Measurements from ENCODE around the gene WDTC1. TPM values are rescaled to one million over a fixed set of nuclear protein-coding genes. Genes with fewer than 3 reads are reported as not detected.
A peak's percentile ranks its signal among the peaks of the same experiment; 100 is the strongest.

Gene WDTC1
- total and polyA plus RNA-seq, 2 of the 13 experiments (the other 11 are each of a cell fraction or from before 2014, with no cell fraction given), result 5.5 TPM

DNA sequence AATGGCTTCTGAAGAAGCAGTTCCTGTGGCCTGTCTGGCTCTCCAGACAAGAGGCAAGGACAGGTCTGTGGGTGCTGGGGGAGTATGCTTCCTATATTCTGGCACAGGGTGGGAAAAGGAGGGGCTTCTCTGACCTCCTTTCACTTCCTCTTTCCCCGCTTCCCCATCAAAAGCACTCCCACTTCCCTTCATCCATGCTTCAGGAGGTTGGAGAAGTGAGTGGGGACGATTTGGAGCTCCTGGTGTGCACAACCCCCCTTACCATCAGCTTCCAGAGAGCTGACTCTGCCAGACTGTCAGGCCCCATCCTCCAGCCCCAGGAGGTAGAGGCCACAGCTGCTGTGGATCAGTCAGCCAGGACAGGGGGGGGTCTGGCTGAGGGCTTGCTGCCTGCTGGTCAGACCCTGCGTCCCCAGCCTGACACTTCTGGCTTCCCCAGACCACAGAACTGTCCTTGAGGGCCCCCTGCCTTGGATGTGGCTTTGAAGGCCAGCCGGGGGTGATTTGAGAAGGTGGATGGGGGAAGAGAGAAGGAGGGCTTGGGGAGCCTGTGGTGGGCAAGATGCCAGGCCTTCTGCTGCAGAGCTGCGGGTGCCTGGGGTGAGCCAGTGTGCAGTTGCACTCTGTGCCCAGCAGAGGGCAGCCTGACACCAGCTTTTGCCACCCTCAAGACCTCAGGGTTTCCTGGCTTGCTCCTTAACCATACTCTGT is 66.1 kb downstream of the WDTC1 start:
- H3K4me2 ChIP-seq (ENCODE audit: low read depth, low read length), result no peak overlapping the region
- WGBS (ENCODE audit: low lambda C conversion rate), result 97% methylated on average over 2 of the region's 5 CpGs
- no peaks in the 10 kb centered on the region for H3K9me3 ChIP-seq (ENCODE audit: low read length)
- H3K4me3 ChIP-seq (replicated peaks in 1 of 3; ENCODE audit: insufficient read depth in 1 of 3, low read depth in 2 of 3, low read length in 3 of 3), result no peak overlapping the region
- H2AFZ ChIP-seq (ENCODE audit: low read length), result no peak overlapping the region
- ATAC-seq, result peak; percentile 86
- H3K79me2 ChIP-seq (ENCODE audit: insufficient read depth, low read length), result no peaks in the 10 kb centered on the region
- no TSS peak for BruUV-seq (replicated peaks)
- CTCF ChIA-PET (ENCODE audit: low intra/inter-chr PET ratio, low total read pairs), result interaction anchor here (1.1 to 4.0 kb wide), 4 partner anchors 57 to 95 kb away, joined by 5 to 43 read pairs (median 12); partner anchors contain the start of gene GPR3
- peak; percentile 76 for FAIRE-seq
- no peaks in the 10 kb centered on the region for H4K20me1 ChIP-seq (ENCODE audit: insufficient read depth, low read length)
- H3K27me3 ChIP-seq (ENCODE audit: control insufficient read depth in 1 of 2, insufficient read depth in 2 of 2, low read length in 2 of 2), result no peaks in the 10 kb centered on the region
- intact Hi-C loops (cut with micrococcal nuclease; ENCODE audit: unreplicated experiment) (loop anchor here (1.0 kb wide), 1 partner anchor 88 kb away; no protein-coding TSS in a partner anchor), in situ Hi-C loops (cut with HindIII; ENCODE audit: extremely low pct_ligation_motif_present, low pct_unique_long_range_greater_than_20kb) (no loop called here)
- DNase-seq (ENCODE audit: low spot score), result peak; percentile 61
- H3K4me1 ChIP-seq (ENCODE audit: insufficient read depth, low read length), result no peaks in the 10 kb centered on the region
- no peak overlapping the region for H3K27ac ChIP-seq (ENCODE audit: extremely low read length, insufficient read depth, low read length)
- no peak overlapping the region for H3K9ac ChIP-seq (ENCODE audit: insufficient read depth, low read depth, low read length)
- H3K36me3 ChIP-seq (replicated peaks in 1 of 2; ENCODE audit: control insufficient read depth in 1 of 2, insufficient read depth in 2 of 2, low read length in 2 of 2), result peaks cover 0 to 13% of the 10 kb centered on the region in 2 experiments; a peak in 2 of 5 replicates
- POLR2A ChIA-PET, result no interaction called here
- TF ChIP-seq SMC3 (IDR thresholded peaks at IDR 0.05; ENCODE audit: low read length) (peak; percentile 55), BORCS8-MEF2B (CRISPR knock-in tag; IDR thresholded peaks at IDR 0.05) (0 out of 2 replicates have a peak, but pooled peaks have one; percentile 13), RAD21 (CRISPR knock-in tag; IDR thresholded peaks at IDR 0.05) (peak; percentile 93), PITX1 (CRISPR knock-in tag; IDR thresholded peaks at IDR 0.05) (no peak), ZSCAN31 (CRISPR knock-in tag; IDR thresholded peaks at IDR 0.05; ENCODE audit: low read depth) (0 out of 2 replicates have a peak, but pooled peaks have one; percentile 28), XRCC5 (optimal IDR thresholded peaks at IDR 0.05; ENCODE audit: low read length) (peak; percentile 74), ATM (IDR thresholded peaks at IDR 0.05; ENCODE audit: borderline replicate concordance) (no peak), MYC (CRISPR knock-in tag; IDR thresholded peaks at IDR 0.05; ENCODE audit: borderline replicate concordance) (0 out of 2 replicates have a peak, but pooled peaks have one; percentile 10), EED (CRISPR knock-in tag; IDR thresholded peaks at IDR 0.05) (0 out of 2 replicates have a peak, but pooled peaks have one; percentile 50), ZNF350 (CRISPR knock-in tag; IDR thresholded peaks at IDR 0.05; ENCODE audit: borderline replicate concordance, low read depth) (peak; percentile 28; the same call in 1 of the 2 replicates)
- TF ChIP-seq, protein P1, sequence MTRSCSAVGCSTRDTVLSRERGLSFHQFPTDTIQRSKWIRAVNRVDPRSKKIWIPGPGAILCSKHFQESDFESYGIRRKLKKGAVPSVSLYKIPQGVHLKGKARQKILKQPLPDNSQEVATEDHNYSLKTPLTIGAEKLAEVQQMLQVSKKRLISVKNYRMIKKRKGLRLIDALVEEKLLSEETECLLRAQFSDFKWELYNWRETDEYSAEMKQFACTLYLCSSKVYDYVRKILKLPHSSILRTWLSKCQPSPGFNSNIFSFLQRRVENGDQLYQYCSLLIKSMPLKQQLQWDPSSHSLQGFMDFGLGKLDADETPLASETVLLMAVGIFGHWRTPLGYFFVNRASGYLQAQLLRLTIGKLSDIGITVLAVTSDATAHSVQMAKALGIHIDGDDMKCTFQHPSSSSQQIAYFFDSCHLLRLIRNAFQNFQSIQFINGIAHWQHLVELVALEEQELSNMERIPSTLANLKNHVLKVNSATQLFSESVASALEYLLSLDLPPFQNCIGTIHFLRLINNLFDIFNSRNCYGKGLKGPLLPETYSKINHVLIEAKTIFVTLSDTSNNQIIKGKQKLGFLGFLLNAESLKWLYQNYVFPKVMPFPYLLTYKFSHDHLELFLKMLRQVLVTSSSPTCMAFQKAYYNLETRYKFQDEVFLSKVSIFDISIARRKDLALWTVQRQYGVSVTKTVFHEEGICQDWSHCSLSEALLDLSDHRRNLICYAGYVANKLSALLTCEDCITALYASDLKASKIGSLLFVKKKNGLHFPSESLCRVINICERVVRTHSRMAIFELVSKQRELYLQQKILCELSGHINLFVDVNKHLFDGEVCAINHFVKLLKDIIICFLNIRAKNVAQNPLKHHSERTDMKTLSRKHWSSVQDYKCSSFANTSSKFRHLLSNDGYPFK (CRISPR knock-in tag; IDR thresholded peaks at IDR 0.05; ENCODE audit: borderline replicate concordance), result peak; percentile 23; the same call in 1 of the 2 replicates
- TF ChIP-seq, protein P2, sequence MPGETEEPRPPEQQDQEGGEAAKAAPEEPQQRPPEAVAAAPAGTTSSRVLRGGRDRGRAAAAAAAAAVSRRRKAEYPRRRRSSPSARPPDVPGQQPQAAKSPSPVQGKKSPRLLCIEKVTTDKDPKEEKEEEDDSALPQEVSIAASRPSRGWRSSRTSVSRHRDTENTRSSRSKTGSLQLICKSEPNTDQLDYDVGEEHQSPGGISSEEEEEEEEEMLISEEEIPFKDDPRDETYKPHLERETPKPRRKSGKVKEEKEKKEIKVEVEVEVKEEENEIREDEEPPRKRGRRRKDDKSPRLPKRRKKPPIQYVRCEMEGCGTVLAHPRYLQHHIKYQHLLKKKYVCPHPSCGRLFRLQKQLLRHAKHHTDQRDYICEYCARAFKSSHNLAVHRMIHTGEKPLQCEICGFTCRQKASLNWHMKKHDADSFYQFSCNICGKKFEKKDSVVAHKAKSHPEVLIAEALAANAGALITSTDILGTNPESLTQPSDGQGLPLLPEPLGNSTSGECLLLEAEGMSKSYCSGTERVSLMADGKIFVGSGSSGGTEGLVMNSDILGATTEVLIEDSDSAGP (CRISPR knock-in tag; IDR thresholded peaks at IDR 0.05; ENCODE audit: borderline replicate concordance), result peak; percentile 32; the same call in 1 of the 2 replicates
- TF ChIP-seq, protein P3, sequence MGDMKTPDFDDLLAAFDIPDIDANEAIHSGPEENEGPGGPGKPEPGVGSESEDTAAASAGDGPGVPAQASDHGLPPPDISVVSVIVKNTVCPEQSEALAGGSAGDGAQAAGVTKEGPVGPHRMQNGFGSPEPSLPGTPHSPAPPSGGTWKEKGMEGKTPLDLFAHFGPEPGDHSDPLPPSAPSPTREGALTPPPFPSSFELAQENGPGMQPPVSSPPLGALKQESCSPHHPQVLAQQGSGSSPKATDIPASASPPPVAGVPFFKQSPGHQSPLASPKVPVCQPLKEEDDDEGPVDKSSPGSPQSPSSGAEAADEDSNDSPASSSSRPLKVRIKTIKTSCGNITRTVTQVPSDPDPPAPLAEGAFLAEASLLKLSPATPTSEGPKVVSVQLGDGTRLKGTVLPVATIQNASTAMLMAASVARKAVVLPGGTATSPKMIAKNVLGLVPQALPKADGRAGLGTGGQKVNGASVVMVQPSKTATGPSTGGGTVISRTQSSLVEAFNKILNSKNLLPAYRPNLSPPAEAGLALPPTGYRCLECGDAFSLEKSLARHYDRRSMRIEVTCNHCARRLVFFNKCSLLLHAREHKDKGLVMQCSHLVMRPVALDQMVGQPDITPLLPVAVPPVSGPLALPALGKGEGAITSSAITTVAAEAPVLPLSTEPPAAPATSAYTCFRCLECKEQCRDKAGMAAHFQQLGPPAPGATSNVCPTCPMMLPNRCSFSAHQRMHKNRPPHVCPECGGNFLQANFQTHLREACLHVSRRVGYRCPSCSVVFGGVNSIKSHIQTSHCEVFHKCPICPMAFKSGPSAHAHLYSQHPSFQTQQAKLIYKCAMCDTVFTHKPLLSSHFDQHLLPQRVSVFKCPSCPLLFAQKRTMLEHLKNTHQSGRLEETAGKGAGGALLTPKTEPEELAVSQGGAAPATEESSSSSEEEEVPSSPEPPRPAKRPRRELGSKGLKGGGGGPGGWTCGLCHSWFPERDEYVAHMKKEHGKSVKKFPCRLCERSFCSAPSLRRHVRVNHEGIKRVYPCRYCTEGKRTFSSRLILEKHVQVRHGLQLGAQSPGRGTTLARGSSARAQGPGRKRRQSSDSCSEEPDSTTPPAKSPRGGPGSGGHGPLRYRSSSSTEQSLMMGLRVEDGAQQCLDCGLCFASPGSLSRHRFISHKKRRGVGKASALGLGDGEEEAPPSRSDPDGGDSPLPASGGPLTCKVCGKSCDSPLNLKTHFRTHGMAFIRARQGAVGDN (CRISPR knock-in tag; IDR thresholded peaks at IDR 0.05), result peak; percentile 40
